Activated CD8-positive, alpha-beta T cell treated with anti-CD3 and anti-CD28 coated beads for 36 hours (primary cell): ENCODE results near the gene NUDT13. TPM values are rescaled to one million over a fixed set of nuclear protein-coding genes. Genes with fewer than 3 reads are reported as not detected.

ENCODE experiments used
- ATAC-seq: fragments of 200-7000 bp; cut with Tn5 transposase; one replicate; pipeline ENCODE4 v1.10.0; 2021; ENCODE audit warnings: mild to moderate bottlenecking, moderate library complexity
- CTCF ChIA-PET: fragments of 350-600 bp; sonication (Branson Sonifier 250); formaldehyde crosslinking; loops from one replicate; lab custom pipeline; 2021; ENCODE audit warnings: antibody characterized with exemption; lab: Charles Lee
- POLR2A ChIA-PET: fragments of 350-600 bp; sonication (Branson Sonifier 250); formaldehyde crosslinking; loops from one replicate; lab custom pipeline; 2021; ENCODE audit warnings: antibody characterized with exemption; lab: Charles Lee
- DNase-seq: peaks from one replicate; pipeline ENCODE4 v3.0.0-alpha.2; 2020
- H3K27ac Mint-ChIP-seq: one replicate; pipeline ENCODE4 v1.8.0; 2021; ENCODE audit warnings: mild to moderate bottlenecking, mixed read lengths
- H3K27me3 Mint-ChIP-seq: one replicate; pipeline ENCODE4 v1.8.0; 2021; ENCODE audit warnings: mixed read lengths
- H3K36me3 Mint-ChIP-seq: one replicate; pipeline ENCODE4 v1.8.0; 2021; ENCODE audit warnings: low read depth, mixed read lengths
- H3K4me1 Mint-ChIP-seq: one replicate; pipeline ENCODE4 v1.8.0; 2021; ENCODE audit warnings: low read depth, mixed read lengths
- H3K4me3 Mint-ChIP-seq: one replicate; pipeline ENCODE4 v1.8.0; 2021; ENCODE audit warnings: mild to moderate bottlenecking, moderate library complexity, mixed read lengths
- H3K9me3 Mint-ChIP-seq: one replicate; pipeline ENCODE4 v1.8.0; 2021; ENCODE audit warnings: mixed read lengths
- intact Hi-C: fragments of 100-400 bp; cut with micrococcal nuclease; formaldehyde crosslinking; loops from one replicate; pipeline ENCODE4 v1.10.0; 2022
- total RNA-seq, 2 experiments: library from RNA; stranded (reverse); gene quantifications; one replicate each; pipeline ENCODE4 v1.2.3, GENCODE V29; 2021
- TF ChIP-seq, protein P1 (sequence below): fragments of 200-600 bp; IDR thresholded peaks from one replicate; pipeline ENCODE4 v1.8.0; 2022; ENCODE audit warnings: antibody characterized with exemption, mild to moderate bottlenecking

NUDT13 gene
- total RNA-seq, 2 experiments from 2014 or later, result 2.3 to 2.4 TPM

GRCh38 chr10:73174148-73174925, 64.1 kb downstream of the NUDT13 start:
- TF ChIP-seq, protein P1, sequence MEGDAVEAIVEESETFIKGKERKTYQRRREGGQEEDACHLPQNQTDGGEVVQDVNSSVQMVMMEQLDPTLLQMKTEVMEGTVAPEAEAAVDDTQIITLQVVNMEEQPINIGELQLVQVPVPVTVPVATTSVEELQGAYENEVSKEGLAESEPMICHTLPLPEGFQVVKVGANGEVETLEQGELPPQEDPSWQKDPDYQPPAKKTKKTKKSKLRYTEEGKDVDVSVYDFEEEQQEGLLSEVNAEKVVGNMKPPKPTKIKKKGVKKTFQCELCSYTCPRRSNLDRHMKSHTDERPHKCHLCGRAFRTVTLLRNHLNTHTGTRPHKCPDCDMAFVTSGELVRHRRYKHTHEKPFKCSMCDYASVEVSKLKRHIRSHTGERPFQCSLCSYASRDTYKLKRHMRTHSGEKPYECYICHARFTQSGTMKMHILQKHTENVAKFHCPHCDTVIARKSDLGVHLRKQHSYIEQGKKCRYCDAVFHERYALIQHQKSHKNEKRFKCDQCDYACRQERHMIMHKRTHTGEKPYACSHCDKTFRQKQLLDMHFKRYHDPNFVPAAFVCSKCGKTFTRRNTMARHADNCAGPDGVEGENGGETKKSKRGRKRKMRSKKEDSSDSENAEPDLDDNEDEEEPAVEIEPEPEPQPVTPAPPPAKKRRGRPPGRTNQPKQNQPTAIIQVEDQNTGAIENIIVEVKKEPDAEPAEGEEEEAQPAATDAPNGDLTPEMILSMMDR, result no peak
- no peak overlapping the region for H3K4me3 Mint-ChIP-seq
- intact Hi-C loops, result no loop called here
- ChIA-PET CTCF (interaction anchor here (0.7 kb wide), 1 partner anchor 15 kb away, joined by 3 read pairs; no protein-coding TSS in a partner anchor), POLR2A (interaction anchor here (0.6 kb wide), 1 partner anchor 70 kb away, joined by 3 read pairs; no protein-coding TSS in a partner anchor)
- H3K27me3 Mint-ChIP-seq, result no peaks in the 10 kb centered on the region
- no peak for ATAC-seq
- no peaks in the 10 kb centered on the region for H3K9me3 Mint-ChIP-seq
- peaks cover 1% of the 10 kb centered on the region for H3K4me1 Mint-ChIP-seq
- no peak for DNase-seq
- H3K36me3 Mint-ChIP-seq, result peaks cover 5% of the 10 kb centered on the region
- H3K27ac Mint-ChIP-seq, result no peak overlapping the region

Other genes with a start within 250 kb of the NUDT13 start
- not detected for gene OIT3, start 216.7 kb upstream of the NUDT13 start, total RNA-seq
- not detected for gene PLA2G12B, start 155.6 kb upstream of the NUDT13 start, total RNA-seq
- gene P4HA1, start 13.6 kb upstream of the NUDT13 start, total RNA-seq, result 10 to 100 TPM; 72.2 to 72.3 TPM
- gene ECD, start 57.6 kb downstream of the NUDT13 start, total RNA-seq, result 10 to 100 TPM; 31.8 to 33.9 TPM
- 10 to 100 TPM; 13.0 to 13.3 TPM for gene FAM149B1, start 57.7 kb downstream of the NUDT13 start, total RNA-seq
- gene DNAJC9, start 136.8 kb downstream of the NUDT13 start, total RNA-seq, result 10 to 100 TPM; 40.9 to 42.2 TPM
- gene MRPS16, start 142.2 kb downstream of the NUDT13 start, total RNA-seq, result 100 to 1,000 TPM; 127 to 132 TPM
- under 1 TPM; 0.51 to 0.59 TPM for gene CFAP70, start 248.4 kb downstream of the NUDT13 start, total RNA-seq